ENCODE data around the gene FCRL2.

DNA sequence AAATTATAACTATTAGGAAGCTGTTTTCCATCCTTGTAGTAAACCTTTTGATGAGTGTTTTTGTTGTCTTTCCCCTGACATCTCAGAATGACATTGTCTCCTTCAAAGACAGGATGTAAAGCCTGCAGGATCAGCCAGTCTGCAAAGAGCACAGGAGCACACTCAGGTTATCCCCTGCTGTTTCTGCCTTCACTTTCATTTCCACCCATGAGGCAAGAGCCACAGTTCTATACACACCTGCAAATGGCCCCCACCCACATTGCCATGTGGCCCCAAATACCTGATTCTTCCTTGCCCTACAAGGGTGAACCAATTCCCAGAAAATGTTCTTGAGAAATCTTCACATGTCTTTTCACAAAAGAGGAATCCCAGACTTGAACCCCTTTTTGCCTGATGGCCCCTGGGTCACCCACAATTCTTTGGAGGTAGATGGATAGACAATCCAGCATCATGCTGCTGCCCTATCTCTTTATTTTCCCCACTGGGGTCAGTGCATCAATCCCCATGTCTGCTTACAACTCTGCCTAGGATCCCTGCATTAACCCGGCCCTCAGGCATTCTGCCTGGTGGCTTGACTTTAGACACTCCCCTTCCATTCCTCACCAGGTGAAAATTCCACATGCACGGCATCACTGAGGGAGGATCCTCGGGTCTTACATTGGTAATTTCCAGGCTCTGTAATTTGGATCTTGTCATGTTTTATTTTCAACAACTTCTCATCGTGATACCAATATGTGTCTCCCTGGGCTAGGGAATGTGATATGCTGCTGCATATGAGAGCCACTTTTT lies 79.0 kb downstream of the FCRL2 start:
- TF ChIP-seq CTCF (IDR thresholded peaks at IDR 0.05) = no peak
- TF ChIP-seq POLR2A (IDR thresholded peaks at IDR 0.05) = no peak
- TF ChIP-seq EP300 (IDR thresholded peaks at IDR 0.05) = no peak
